ENCODE data around the gene SLAMF1. TPM values are rescaled to one million over a fixed set of nuclear protein-coding genes. Genes with fewer than 3 reads are reported as not detected.
"Not testable (repeated sequence)": the region's sequence is repeated elsewhere in the genome, so short reads cannot be mapped to it uniquely, and the experiment has no call there.

The SLAMF1 gene
- total RNA-seq, 1 donor from 2014 or later: not detected

DNA sequence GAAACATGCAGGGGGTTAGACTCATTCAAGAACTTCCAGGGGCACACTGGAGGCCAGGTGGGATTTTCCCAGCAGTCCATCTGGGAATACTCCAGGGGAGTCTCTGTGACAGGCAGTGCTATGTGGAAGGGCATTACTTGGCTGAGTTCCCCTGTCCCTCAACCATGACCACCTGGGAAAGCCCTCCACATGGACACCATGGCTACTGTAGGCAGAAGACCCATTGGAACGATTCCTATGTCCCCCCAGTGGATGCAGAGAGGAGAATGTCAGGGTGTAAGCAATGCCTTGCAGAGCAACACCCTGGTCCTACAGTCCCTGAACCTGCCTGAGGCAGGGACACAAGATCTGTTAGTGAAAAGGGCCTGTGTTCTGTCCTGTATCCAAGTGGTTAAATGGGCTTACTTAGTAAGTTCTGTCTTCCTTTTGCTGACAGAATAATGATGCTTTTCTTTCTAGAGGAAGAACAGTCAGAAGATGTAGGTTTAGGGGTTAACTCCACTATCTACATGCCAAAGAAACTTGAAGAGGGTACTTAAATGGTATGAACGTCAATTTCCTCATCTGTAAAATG, 13.4 kb downstream of the SLAMF1 start:
- no peaks in the 10 kb centered on the region for H3K27me3 ChIP-seq
- H3K4me1 ChIP-seq: no peaks in the 10 kb centered on the region
- TF ChIP-seq, protein P1, sequence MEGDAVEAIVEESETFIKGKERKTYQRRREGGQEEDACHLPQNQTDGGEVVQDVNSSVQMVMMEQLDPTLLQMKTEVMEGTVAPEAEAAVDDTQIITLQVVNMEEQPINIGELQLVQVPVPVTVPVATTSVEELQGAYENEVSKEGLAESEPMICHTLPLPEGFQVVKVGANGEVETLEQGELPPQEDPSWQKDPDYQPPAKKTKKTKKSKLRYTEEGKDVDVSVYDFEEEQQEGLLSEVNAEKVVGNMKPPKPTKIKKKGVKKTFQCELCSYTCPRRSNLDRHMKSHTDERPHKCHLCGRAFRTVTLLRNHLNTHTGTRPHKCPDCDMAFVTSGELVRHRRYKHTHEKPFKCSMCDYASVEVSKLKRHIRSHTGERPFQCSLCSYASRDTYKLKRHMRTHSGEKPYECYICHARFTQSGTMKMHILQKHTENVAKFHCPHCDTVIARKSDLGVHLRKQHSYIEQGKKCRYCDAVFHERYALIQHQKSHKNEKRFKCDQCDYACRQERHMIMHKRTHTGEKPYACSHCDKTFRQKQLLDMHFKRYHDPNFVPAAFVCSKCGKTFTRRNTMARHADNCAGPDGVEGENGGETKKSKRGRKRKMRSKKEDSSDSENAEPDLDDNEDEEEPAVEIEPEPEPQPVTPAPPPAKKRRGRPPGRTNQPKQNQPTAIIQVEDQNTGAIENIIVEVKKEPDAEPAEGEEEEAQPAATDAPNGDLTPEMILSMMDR (IDR thresholded peaks at IDR 0.05): no peak
- no peak overlapping the region for H3K4me3 ChIP-seq
- intact Hi-C loops (cut with DNase I): no loop called here
- H3K27ac ChIP-seq: no peak overlapping the region
- no peak for DNase-seq (ENCODE audit: low spot score in 2 of 2)
- H3K36me3 ChIP-seq: no peaks in the 10 kb centered on the region
- no peaks in the 10 kb centered on the region for H3K9me3 ChIP-seq

GRCh38 chr1:160631983-160632625, 14.7 kb downstream of the SLAMF1 start:
- no peaks in the 10 kb centered on the region for H3K4me1 ChIP-seq
- H3K36me3 ChIP-seq: no peaks in the 10 kb centered on the region
- H3K27me3 ChIP-seq: no peaks in the 10 kb centered on the region
- no peak overlapping the region for H3K27ac ChIP-seq
- no peak for DNase-seq (ENCODE audit: low spot score in 2 of 2)
- intact Hi-C loops (cut with DNase I): no loop called here
- TF ChIP-seq, protein P1 (IDR thresholded peaks at IDR 0.05): no peak
- no peaks in the 10 kb centered on the region for H3K9me3 ChIP-seq
- H3K4me3 ChIP-seq: no peak overlapping the region

GRCh38 chr1:160630523-160631451, 16.1 kb downstream of the SLAMF1 start:
- H3K9me3 ChIP-seq: no peaks in the 10 kb centered on the region
- DNase-seq (ENCODE audit: low spot score in 2 of 2): no peak
- intact Hi-C loops (cut with DNase I): no loop called here
- no peak overlapping the region for H3K4me3 ChIP-seq
- no peaks in the 10 kb centered on the region for H3K4me1 ChIP-seq
- no peaks in the 10 kb centered on the region for H3K36me3 ChIP-seq
- H3K27me3 ChIP-seq: no peaks in the 10 kb centered on the region
- TF ChIP-seq, protein P1 (IDR thresholded peaks at IDR 0.05): no peak
- no peak overlapping the region for H3K27ac ChIP-seq

DNA sequence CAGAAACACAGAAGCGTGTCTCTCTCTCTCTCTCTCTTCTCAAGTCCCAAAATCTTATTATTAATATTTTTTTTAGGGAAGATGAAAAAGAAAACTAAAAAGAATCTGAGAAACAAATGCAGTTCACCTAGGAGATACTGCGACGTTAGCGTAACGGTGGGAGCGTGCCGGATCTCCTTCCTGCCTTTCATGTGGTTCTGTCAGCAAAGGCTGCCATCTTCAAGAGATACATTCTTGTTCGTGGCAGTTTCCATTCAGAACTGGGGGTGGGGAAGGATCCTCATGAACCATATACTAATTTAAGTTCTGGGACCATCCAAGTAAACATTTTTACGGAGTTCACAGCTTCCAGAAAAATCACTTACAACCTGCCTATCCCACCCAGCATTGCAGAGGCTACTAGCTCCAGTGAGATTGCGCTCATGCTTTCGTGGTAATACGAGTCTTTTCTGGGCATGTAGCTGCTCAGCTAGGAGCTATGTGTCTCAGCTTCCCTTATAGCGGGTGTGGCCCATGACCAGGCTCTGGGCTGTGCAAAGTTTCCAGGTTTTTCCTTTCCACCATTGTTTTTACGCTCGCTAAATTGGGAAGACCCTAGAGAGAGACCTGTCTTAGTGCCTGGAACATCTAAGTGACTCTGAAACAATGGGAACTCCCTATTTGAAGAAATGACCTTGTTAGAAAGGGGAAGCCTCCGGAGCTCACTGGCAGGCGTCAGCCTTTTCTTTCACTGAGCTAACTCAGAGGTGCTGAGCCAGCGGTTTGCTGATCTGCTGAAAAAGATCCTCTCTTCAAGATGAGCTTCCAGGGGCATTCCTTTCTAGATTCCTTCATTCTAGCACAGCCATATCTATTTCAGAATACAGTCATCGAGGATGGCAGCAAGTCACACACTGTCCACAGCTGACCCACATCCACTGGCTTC, 17.3 kb downstream of the SLAMF1 start:
- no peaks in the 10 kb centered on the region for H3K9me3 ChIP-seq
- TF ChIP-seq, protein P1 (IDR thresholded peaks at IDR 0.05): no peak
- H3K4me3 ChIP-seq: no peak overlapping the region
- no peaks in the 10 kb centered on the region for H3K36me3 ChIP-seq
- no peaks in the 10 kb centered on the region for H3K27me3 ChIP-seq
- no peaks in the 10 kb centered on the region for H3K4me1 ChIP-seq
- no peak overlapping the region for H3K27ac ChIP-seq
- DNase-seq (ENCODE audit: low spot score in 2 of 2): no peak
- intact Hi-C loops (cut with DNase I): no loop called here

DNA sequence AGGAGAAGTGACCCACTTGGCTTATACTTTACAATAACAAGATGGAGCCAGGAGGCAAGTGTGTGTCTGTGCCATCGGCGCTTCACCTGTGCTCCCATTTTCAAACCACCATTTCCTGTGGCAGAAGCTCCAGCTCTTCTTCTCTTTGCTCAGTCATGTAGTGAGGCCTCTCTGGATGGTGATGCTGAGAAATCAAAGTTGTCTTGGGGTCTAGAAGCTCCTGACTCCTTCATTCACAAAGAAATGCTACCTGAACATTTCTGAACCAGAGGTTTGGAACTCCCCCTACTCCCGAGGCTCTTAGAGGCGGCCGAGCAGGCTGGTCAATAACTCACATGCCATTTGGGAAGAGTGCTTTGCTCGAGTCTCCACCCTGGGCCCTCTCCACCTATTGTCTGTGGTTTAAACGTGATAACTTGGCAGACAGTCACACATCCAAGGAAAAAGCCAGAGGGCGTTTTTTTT, 18.0 kb downstream of the SLAMF1 start:
- DNase-seq (ENCODE audit: low spot score in 2 of 2): no peak

DNA sequence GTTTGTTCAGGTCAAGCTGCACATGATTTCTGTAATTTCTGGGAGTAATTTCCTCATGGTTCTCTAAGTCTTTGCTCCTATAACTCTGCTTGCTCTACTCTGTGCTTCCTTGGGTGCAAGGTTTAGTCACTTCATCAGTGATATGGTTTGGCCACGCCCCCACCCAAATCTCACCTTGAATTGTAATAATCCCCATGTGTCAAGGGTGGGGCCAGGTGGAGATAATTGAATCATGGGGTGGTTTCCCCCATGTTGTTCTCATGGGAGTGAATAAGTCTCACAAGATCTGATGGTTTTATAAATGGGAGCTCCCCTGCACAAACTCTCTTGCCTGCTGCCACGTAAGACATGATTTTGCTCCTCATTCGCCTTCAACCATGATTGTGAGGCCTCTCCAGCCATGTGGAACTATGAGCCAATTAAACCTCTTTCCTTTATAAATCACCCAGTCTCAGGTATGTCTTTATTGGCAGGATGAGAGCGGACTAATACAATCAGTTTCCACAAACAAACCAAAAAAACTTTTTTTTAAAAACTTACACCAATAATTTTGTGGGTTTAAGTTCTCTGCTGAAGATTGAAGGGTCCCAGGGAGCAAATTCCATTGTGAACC, 19.1 kb downstream of the SLAMF1 start:
- H3K36me3 ChIP-seq; H3K4me1 ChIP-seq; intact Hi-C loops (cut with DNase I); H3K27ac ChIP-seq; H3K9me3 ChIP-seq; H3K4me3 ChIP-seq; DNase-seq (ENCODE audit: low spot score in 2 of 2); H3K27me3 ChIP-seq: not testable (repeated sequence)

More for the DNA sequence above, 18.0 kb downstream of the SLAMF1 start:
- Histone ChIP-seq H3K27me3 (no peaks in the 10 kb centered on the region), H3K36me3 (no peaks in the 10 kb centered on the region), H3K27ac (no peak overlapping the region), H3K9me3 (no peaks in the 10 kb centered on the region), H3K4me1 (no peaks in the 10 kb centered on the region), H3K4me3 (no peak overlapping the region)
- intact Hi-C loops (cut with DNase I): no loop called here
- TF ChIP-seq, protein P1 (IDR thresholded peaks at IDR 0.05): no peak
